ENCODE data around the gene HOXB4.

- TF ChIP-seq, protein P1, sequence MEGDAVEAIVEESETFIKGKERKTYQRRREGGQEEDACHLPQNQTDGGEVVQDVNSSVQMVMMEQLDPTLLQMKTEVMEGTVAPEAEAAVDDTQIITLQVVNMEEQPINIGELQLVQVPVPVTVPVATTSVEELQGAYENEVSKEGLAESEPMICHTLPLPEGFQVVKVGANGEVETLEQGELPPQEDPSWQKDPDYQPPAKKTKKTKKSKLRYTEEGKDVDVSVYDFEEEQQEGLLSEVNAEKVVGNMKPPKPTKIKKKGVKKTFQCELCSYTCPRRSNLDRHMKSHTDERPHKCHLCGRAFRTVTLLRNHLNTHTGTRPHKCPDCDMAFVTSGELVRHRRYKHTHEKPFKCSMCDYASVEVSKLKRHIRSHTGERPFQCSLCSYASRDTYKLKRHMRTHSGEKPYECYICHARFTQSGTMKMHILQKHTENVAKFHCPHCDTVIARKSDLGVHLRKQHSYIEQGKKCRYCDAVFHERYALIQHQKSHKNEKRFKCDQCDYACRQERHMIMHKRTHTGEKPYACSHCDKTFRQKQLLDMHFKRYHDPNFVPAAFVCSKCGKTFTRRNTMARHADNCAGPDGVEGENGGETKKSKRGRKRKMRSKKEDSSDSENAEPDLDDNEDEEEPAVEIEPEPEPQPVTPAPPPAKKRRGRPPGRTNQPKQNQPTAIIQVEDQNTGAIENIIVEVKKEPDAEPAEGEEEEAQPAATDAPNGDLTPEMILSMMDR (IDR thresholded peaks at IDR 0.05) = no peak
- TF ChIP-seq POLR2AphosphoS5 (IDR thresholded peaks at IDR 0.05) (peak; percentile 9), POLR2A (IDR thresholded peaks at IDR 0.05) (no peak)
Observed at GRCh38 chr17:48597778-48598631, 19.9 kb upstream of the HOXB4 start.

Measured in prostate gland (tissue), 2 donors.